Ishikawa (cell line): ENCODE data around the gene EIF4G2.

ENCODE experiments used
- CEBPB ChIP-seq: IDR thresholded peaks from 2 replicates; pipeline ENCODE4 v1.6.1; 2012
- CREB1 ChIP-seq: IDR thresholded peaks from 2 replicates; pipeline ENCODE4 v1.6.1; 2012; ENCODE audit warnings: low read depth
- EGR1 ChIP-seq: IDR thresholded peaks from 2 replicates; pipeline ENCODE4 v1.6.1; 2012
- EP300 ChIP-seq: IDR thresholded peaks from 2 replicates; pipeline ENCODE4 v1.6.1; 2012; ENCODE audit warnings: borderline replicate concordance
- FOXM1 ChIP-seq: IDR thresholded peaks from 2 replicates; pipeline ENCODE4 v1.6.1; 2012; ENCODE audit warnings: low read depth, borderline replicate concordance
- NFIC ChIP-seq: IDR thresholded peaks from 2 replicates; pipeline ENCODE4 v1.6.1; 2012
- RAD21 ChIP-seq: IDR thresholded peaks from 2 replicates; pipeline ENCODE4 v1.6.1; 2012; ENCODE audit warnings: low read depth
- TAF1 ChIP-seq: IDR thresholded peaks from 2 replicates; pipeline ENCODE4 v1.6.1; 2012; ENCODE audit warnings: low read depth, mild to moderate bottlenecking
- YY1 ChIP-seq: IDR thresholded peaks from 2 replicates; pipeline ENCODE4 v1.6.1; 2012; ENCODE audit warnings: low read depth
- ZBTB7A ChIP-seq: IDR thresholded peaks from 2 replicates; pipeline ENCODE4 v1.6.1; 2012; ENCODE audit warnings: low read depth
- TF ChIP-seq, protein P1 (sequence below): IDR thresholded peaks from 2 replicates; pipeline ENCODE4 v1.6.1; 2012; ENCODE audit warnings: low read depth, mild to moderate bottlenecking
- TF ChIP-seq, protein P2 (sequence below): IDR thresholded peaks from 2 replicates; pipeline ENCODE4 v1.6.1; 2012
- TF ChIP-seq, protein P3 (sequence below): IDR thresholded peaks from 2 replicates; pipeline ENCODE4 v1.6.1; 2012

DNA sequence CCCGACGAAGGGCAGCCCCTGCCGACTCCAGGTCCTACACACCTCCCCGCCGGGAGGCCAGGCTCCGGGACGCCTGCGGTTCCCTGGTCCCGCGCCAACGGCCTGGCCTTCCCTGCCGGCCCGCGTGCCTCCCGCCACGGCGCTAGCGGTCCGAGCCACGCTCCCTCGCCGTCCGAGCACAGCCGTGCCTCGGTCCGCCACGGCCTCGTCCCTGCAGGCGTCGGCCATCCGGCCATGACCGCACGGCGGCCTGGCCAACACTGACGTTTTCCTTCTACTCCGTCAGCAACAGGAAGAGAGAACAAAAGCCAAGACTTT, 532 bp downstream of the EIF4G2 start:
- TF ChIP-seq YY1 (no peak), TAF1 (no peak), ZBTB7A (0 out of 2 replicates have a peak, but pooled peaks have one; percentile 19), EP300 (no peak), EGR1 (no peak), RAD21 (no peak), FOXM1 (no peak), CREB1 (no peak), NFIC (no peak; the same call in 1 of the 2 replicates), CEBPB (no peak)
- TF ChIP-seq, protein P1, sequence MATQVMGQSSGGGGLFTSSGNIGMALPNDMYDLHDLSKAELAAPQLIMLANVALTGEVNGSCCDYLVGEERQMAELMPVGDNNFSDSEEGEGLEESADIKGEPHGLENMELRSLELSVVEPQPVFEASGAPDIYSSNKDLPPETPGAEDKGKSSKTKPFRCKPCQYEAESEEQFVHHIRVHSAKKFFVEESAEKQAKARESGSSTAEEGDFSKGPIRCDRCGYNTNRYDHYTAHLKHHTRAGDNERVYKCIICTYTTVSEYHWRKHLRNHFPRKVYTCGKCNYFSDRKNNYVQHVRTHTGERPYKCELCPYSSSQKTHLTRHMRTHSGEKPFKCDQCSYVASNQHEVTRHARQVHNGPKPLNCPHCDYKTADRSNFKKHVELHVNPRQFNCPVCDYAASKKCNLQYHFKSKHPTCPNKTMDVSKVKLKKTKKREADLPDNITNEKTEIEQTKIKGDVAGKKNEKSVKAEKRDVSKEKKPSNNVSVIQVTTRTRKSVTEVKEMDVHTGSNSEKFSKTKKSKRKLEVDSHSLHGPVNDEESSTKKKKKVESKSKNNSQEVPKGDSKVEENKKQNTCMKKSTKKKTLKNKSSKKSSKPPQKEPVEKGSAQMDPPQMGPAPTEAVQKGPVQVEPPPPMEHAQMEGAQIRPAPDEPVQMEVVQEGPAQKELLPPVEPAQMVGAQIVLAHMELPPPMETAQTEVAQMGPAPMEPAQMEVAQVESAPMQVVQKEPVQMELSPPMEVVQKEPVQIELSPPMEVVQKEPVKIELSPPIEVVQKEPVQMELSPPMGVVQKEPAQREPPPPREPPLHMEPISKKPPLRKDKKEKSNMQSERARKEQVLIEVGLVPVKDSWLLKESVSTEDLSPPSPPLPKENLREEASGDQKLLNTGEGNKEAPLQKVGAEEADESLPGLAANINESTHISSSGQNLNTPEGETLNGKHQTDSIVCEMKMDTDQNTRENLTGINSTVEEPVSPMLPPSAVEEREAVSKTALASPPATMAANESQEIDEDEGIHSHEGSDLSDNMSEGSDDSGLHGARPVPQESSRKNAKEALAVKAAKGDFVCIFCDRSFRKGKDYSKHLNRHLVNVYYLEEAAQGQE: no peak
- TF ChIP-seq, protein P2, sequence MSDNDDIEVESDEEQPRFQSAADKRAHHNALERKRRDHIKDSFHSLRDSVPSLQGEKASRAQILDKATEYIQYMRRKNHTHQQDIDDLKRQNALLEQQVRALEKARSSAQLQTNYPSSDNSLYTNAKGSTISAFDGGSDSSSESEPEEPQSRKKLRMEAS: no peak; the same call in 1 of the 2 replicates
- TF ChIP-seq, protein P3, sequence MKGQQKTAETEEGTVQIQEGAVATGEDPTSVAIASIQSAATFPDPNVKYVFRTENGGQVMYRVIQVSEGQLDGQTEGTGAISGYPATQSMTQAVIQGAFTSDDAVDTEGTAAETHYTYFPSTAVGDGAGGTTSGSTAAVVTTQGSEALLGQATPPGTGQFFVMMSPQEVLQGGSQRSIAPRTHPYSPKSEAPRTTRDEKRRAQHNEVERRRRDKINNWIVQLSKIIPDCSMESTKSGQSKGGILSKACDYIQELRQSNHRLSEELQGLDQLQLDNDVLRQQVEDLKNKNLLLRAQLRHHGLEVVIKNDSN: no peak
